Neural progenitor cell (in vitro differentiated cells): ENCODE data around the gene TRRAP.

ENCODE experiments used
- CTCF ChIP-seq: fragments of 200-600 bp; sonication (generic); IDR thresholded peaks from 2 replicates; pipeline ENCODE4 v1.5.1; 2017; ENCODE audit warnings: antibody characterized with exemption, mild to moderate bottlenecking
- EZH2 ChIP-seq: fragments of 200-600 bp; sonication (generic); IDR thresholded peaks from 2 replicates; pipeline ENCODE4 v1.6.1; 2017; ENCODE audit warnings: antibody characterized with exemption, mild to moderate bottlenecking, moderate library complexity
- EZH2phosphoT487 ChIP-seq: fragments of 200-600 bp; sonication (generic); IDR thresholded peaks from 2 replicates; pipeline ENCODE4 v1.6.1; 2017; ENCODE audit warnings: antibody characterized with exemption

- TF ChIP-seq CTCF (no peak), EZH2 (no peak), EZH2phosphoT487 (no peak)
Measured at GRCh38 chr7:98955992-98956391, 77.7 kb downstream of the TRRAP start.
